Stimulated activated CD4-positive, alpha-beta T cell treated with anti-CD3 and anti-CD28 coated beads, Interleukin-4, amount 100 ng/mL, for 24 hours (primary cell): Measurements from ENCODE around the gene TMEM132A.

ENCODE experiments used
- DNase-seq: peaks from one replicate; pipeline ENCODE4 v3.0.0-alpha.2; 2020

The TMEM132A gene

GRCh38 chr11:60922906-60923305, 1.4 kb upstream of the TMEM132A start:
- no peak for DNase-seq

- DNase-seq, result no peak
Measured at GRCh38 chr11:60923326-60923725, 934 bp upstream of the TMEM132A start.

- no peak for DNase-seq
Measured at GRCh38 chr11:60923800-60924109, 505 bp upstream of the TMEM132A start.

DNA sequence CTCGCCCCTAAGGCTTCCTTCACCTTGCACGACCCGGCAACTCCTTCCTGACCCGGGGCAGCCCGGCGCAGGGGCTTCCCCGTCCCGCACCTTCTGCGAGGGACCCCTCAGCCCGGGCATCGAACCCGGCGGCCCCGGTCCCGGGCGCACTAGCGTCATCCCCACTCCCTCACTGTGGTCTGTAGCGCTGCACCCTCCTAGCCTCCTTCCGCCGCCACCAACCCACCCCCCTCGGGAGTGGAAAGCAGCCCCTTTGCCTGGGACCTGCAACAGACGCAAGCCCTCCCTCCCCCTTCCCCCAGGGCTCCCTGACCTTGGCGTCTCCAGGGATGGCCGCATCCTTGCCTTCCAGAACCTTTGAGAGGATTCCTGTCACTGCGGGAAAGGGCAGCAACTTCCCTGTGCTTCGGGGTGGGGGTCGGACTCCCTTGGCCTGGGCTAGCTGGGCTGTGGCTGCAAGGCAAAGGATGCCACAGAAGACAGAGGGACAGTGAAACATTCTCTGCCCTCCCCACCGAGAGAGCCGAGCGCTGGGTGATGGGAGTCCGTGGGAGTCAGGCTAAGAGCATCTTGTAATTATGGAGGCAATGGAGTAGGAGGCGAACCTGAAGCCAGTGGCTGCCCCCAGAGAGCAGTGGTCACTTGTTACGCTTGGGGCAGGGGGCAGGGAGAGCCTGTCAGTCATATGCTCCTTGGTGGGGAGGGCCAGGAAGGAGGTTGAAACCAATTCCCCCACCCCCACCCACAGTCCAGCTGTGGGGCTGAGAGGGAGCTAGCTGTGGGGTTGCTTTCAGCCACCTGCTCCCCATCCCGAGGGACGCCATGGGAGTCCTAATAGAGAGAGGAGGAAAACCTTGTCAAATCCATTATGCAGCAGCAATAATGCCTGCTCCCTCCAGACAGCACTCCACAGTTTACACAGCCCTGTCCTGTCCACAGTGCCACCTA, 920 bp downstream of the TMEM132A start:
- DNase-seq, result no peak

DNA sequence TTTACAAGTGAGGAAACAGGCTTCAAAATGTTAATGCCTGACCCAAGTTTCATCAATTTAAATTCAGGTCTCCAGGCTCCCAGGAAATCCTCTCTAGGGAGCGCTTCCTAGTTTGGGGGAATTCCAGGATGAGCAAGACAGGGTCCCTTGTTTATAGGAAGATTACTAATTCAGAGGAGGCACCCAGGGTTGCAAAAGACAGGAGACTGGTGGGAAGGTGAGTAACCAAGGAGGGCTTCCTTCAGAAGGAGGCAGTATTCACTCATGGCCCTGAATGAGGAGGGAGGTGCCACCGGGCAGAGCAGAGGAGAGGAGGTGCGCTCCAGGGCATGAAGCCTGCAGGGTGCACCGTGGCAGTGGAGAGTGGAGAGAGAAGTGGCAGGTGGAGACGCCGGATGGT, 1.6 kb downstream of the TMEM132A start:
- no peak for DNase-seq

- DNase-seq, result no peak
Measured at GRCh38 chr11:60926500-60926899, 2.2 kb downstream of the TMEM132A start.

GRCh38 chr11:60927061-60927592, 2.9 kb downstream of the TMEM132A start:
- DNase-seq, result no peak

DNA sequence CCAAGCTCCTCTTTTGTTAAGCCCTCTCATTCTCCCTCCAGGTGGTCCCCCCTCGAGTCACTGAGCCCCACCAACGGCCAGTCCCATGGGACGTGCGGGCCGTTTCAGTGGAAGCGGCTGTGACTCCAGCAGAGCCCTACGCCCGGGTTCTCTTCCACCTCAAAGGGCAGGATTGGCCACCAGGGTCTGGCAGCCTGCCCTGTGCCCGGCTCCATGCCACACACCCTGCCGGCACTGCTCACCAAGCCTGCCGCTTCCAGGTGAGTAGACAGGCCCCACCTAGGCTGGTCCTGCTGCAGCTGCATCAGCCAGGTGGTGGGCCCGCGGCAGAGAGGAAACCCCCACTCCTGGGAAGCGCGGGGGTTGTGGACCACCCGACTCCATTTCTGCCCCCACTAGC, 3.3 kb downstream of the TMEM132A start:
- DNase-seq, result no peak

GRCh38 chr11:60928563-60929001, 4.3 kb downstream of the TMEM132A start:
- DNase-seq, result no peak

GRCh38 chr11:60929764-60930163, 5.5 kb downstream of the TMEM132A start:
- DNase-seq, result no peak

DNA sequence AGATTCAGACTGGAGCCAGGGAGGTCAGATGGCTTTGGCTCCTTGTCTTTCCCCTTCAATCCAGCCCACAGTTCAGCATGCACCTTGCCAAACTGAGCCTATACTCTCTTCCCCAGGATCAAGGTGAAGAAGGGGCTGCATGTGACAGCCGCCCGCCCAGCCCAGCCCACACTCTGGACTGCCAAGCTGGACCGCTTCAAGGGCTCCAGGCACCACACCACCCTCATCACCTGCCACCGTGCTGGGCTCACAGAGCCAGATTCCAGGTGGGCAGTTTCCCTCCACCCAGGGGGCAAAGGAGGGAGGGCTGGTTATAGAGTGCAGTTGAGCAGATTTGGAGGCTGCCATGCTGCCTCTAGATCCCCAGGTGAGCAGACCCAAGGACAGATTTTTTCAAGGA, 6.1 kb downstream of the TMEM132A start:
- DNase-seq, result no peak

- no peak for DNase-seq
Measured at GRCh38 chr11:60931917-60932316, 7.7 kb downstream of the TMEM132A start.

- no peak for DNase-seq
Measured at GRCh38 chr11:60932605-60933356, 8.5 kb downstream of the TMEM132A start.

- no peak for DNase-seq
Measured at GRCh38 chr11:60933416-60934123, 9.3 kb downstream of the TMEM132A start.

- DNase-seq, result no peak
Measured at GRCh38 chr11:60934124-60934789, 10.0 kb downstream of the TMEM132A start.

DNA sequence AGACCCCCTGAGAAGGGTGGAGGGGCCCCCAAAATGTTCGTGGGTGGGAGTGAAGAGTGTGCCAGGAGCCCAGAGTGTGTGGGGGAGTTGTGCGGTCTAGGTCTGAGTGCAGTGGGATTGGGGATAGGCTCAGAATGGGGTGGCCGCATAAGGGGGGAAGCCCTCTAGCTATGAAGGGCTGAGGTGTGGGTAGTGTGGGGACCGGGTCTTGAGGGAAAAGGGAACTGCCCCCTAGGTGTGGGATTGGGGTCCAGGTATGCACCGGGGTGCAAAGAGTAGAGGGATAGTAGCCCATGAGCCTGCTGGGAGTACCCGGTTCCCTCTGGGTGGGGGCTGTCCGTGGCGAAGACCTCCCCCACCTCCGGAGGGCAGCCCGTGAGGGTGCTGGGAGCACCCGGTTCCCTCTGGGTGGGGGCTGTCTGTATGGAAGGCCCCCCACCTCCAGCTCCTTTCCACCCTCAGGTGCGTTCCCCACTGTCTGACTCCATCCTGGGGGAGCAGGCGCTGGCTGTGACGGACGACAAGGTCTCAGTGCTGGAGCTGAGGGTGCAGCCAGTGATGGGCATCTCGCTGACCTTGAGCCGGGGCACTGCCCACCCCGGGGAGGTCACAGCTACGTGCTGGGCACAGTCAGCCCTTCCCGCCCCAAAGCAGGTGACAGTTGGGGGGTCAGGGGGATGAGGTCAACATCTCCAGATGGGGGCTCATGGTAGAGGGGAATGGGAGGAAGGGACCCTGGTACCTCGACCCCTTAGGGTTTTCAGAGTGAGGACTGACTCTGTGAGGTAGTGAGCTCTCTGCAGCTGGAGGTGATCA, 10.7 kb downstream of the TMEM132A start:
- DNase-seq, result no peak

- no peak for DNase-seq
Measured at GRCh38 chr11:60935676-60936442, 11.6 kb downstream of the TMEM132A start.

DNA sequence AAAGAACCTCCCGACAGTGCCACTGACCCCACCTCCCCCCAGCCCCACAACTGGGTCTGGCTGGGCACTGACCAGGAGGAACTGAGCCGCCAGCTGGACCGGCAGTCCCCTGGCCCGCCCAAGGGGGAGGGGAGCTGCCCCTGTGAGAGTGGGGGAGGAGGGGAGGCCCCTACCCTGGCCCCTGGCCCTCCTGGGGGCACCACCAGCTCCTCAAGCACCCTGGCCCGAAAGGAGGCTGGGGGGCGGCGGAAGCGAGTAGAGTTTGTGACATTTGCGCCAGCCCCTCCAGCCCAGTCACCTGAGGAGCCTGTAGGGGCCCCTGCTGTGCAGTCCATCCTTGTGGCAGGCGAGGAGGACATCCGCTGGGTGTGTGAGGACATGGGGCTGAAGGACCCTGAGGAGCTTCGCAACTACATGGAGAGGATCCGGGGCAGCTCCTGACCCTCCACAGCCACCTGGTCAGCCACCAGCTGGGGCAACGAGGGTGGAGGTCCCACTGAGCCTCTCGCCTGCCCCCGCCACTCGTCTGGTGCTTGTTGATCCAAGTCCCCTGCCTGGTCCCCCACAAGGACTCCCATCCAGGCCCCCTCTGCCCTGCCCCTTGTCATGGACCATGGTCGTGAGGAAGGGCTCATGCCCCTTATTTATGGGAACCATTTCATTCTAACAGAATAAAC, 12.3 kb downstream of the TMEM132A start:
- no peak for DNase-seq

DNA sequence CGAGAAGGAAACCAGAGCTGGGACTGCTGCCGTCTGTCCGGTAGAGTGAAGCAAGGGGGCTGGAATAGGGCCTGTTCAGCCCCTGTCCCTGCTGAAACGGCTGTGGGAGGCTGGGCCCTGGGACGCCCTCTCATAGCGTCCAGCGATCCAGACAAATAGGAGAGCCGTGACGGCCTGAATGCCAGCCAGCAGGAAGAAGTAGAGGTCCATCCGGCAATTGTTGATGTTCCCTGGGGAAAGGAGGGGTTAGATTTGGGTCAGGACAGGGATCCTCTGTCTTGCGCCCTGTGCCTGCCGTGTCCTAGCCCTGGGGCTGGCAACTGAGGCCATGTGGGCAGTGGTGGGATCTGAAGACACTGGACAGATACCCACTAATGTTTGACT, 12.9 kb downstream of the TMEM132A start:
- no peak for DNase-seq

DNA sequence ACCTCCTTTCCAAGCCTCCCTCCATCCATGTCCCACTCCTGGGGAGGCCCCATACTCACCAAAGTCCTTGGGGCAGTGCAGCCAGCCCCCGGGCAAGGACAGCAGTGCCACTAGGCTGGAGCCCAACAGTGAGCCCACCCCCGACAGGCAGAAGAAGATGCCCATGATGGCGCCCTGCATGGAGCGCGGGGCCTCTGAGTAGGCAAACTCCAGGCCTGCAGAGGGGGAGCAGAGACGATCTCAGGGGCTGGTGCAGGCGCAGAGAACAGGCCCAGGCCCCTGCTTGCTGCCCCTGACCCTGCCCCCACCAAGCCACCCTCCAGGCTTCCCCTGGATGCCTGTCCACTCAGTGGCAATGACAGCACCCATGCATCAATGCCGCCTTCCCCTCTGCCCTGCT, 13.6 kb downstream of the TMEM132A start:
- DNase-seq, result no peak
